ENCODE measurements around the gene ROBO1. TPM values are rescaled to one million over a fixed set of nuclear protein-coding genes. Genes with fewer than 3 reads are reported as not detected.

Gene ROBO1
- total and polyA plus RNA-seq, 12 donors = 6.4 to 144 (median 43.9) TPM

DNA sequence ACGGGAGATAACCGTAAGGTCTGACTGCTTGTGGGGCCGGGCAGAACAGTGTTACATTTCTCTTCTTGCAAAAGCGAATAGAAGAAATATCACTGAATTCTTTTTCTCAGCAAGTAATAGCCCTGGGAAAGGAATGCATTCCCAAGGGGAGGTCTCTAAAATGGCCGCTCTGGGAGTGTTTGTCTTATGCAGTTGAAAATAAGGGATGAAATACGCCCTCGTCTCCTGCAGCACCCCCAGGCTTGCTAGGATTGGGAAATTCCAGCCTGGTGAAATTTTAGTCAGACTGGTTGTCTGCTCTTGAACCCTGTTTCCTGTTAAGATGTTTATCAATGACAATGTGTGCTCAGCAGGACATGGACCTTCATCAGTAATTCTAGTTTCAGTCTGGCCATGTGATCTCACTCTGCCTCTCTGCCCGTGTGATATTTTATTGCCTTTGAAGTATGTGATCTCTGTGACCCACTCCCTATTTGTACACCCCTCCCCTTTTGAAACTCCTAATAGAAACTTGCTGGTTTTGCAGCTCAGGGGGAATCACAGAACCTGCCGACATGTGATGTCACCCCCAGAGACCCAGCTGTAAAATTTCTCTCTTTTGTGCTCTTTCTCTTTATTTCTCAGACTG, 715.6 kb downstream of the ROBO1 start:
- TF ChIP-seq, protein P1, sequence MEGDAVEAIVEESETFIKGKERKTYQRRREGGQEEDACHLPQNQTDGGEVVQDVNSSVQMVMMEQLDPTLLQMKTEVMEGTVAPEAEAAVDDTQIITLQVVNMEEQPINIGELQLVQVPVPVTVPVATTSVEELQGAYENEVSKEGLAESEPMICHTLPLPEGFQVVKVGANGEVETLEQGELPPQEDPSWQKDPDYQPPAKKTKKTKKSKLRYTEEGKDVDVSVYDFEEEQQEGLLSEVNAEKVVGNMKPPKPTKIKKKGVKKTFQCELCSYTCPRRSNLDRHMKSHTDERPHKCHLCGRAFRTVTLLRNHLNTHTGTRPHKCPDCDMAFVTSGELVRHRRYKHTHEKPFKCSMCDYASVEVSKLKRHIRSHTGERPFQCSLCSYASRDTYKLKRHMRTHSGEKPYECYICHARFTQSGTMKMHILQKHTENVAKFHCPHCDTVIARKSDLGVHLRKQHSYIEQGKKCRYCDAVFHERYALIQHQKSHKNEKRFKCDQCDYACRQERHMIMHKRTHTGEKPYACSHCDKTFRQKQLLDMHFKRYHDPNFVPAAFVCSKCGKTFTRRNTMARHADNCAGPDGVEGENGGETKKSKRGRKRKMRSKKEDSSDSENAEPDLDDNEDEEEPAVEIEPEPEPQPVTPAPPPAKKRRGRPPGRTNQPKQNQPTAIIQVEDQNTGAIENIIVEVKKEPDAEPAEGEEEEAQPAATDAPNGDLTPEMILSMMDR (IDR thresholded peaks at IDR 0.05) = no peak
- TF ChIP-seq POLR2A (IDR thresholded peaks at IDR 0.05) = no peak
- intact Hi-C loops (cut with DNase I) = no loop called here
- Histone ChIP-seq H3K27me3 (no peaks in the 10 kb centered on the region), H3K27ac (no peak overlapping the region), H3K4me3 (no peak overlapping the region), H3K4me1 (replicated peaks in 1 of 2) (no peaks in the 10 kb centered on the region), H3K36me3 (replicated peaks in 1 of 2) (no peaks in the 10 kb centered on the region), H3K9me3 (replicated peaks in 1 of 3) (no peaks in the 10 kb centered on the region)
- DNase-seq = no peak
- WGBS, 4 donors = 85 to 88% (median 86%) methylated on average over 9 of the region's 9 CpGs

DNA sequence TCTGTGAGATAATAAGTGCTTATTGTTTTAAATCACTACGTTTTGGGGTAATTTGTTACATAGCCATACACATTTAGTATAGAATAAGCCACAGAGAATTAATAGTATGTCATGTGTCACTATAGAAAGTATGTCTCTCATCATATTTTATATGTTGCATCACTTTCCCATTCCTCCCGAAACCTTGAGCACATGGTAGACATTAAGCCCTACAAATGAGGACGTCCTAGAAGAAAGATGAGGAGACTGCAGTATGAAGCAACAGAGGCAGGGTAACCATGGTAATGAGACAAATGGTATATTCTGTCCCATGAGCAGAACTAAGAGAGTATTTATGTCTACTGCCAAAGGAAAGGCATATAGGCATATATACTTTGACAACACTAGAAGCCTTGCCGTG, 720.2 kb downstream of the ROBO1 start:
- Histone ChIP-seq H3K27me3 (no peaks in the 10 kb centered on the region), H3K36me3 (replicated peaks in 1 of 2) (no peaks in the 10 kb centered on the region), H3K4me1 (replicated peaks in 1 of 2) (no peaks in the 10 kb centered on the region), H3K9me3 (replicated peaks in 1 of 3) (no peaks in the 10 kb centered on the region), H3K4me3 (no peak overlapping the region), H3K27ac (no peak overlapping the region)
- DNase-seq = no peak
- WGBS, 4 donors = 67 to 83% (median 69%) methylated on average over 4 of the region's 4 CpGs
- TF ChIP-seq, protein P1 (IDR thresholded peaks at IDR 0.05) = no peak
- no peak for TF ChIP-seq POLR2A (IDR thresholded peaks at IDR 0.05)
- intact Hi-C loops (cut with DNase I) = no loop called here

DNA sequence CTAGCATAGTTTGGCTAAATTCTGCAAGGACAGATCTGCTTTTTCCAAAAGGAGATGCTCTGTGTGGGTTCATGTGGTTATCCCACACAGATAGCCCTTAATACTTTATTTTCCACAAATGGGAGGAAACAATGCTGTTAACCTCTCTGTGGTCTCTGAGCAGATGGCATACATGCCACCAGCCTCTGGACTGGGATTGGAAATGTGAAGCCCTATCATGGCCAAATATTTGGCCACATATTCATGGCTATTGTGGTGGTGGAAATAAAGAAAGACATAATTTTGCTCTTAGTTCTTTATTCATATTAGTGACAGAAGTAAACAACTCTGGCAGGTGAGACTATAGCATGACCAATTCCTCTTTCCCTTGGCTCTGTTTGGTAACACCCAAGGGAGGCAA, 726.2 kb downstream of the ROBO1 start:
- Histone ChIP-seq H3K4me3 (no peak overlapping the region), H3K4me1 (replicated peaks in 1 of 2) (no peaks in the 10 kb centered on the region), H3K9me3 (replicated peaks in 1 of 3) (no peaks in the 10 kb centered on the region), H3K36me3 (replicated peaks in 1 of 2) (no peaks in the 10 kb centered on the region), H3K27ac (no peak overlapping the region), H3K27me3 (no peaks in the 10 kb centered on the region)
- TF ChIP-seq, protein P1 (IDR thresholded peaks at IDR 0.05) = no peak
- no peak for TF ChIP-seq POLR2A (IDR thresholded peaks at IDR 0.05)
- intact Hi-C loops (cut with DNase I) = no loop called here
- DNase-seq = no peak

DNA sequence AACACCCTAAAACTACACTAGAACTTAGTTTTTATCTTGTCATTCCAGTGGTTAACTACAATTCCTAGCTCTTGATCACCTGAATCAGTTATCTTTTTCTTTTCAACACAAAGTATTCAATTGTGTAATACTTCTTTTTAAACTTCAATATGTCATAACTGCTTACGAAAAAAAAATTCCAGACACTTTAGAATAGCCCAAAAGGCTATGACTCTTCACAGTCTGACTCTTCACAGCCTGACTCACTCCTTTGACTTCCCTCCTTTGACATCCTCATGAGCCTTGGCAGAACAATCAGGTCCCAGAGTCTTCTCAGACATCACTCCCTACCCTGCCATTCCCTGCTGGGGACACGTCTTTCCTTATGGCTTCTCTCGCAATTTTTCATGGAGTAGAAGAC, 727.1 kb downstream of the ROBO1 start:
- H3K27ac ChIP-seq = no peak overlapping the region
- H3K4me1 ChIP-seq (replicated peaks in 1 of 2) = no peaks in the 10 kb centered on the region
- H3K9me3 ChIP-seq (replicated peaks in 1 of 3) = no peaks in the 10 kb centered on the region
- H3K4me3 ChIP-seq = no peak overlapping the region
- WGBS, 4 donors = 62 to 85% (median 70%) methylated on average over 3 of the region's 3 CpGs
- no peak for TF ChIP-seq POLR2A (IDR thresholded peaks at IDR 0.05)
- TF ChIP-seq, protein P1 (IDR thresholded peaks at IDR 0.05) = no peak
- H3K27me3 ChIP-seq = no peaks in the 10 kb centered on the region
- DNase-seq = no peak
- intact Hi-C loops (cut with DNase I) = no loop called here
- H3K36me3 ChIP-seq (replicated peaks in 1 of 2) = no peaks in the 10 kb centered on the region
